Measurements from ENCODE around the gene RHBDF1. TPM values are rescaled to one million over a fixed set of nuclear protein-coding genes. Genes with fewer than 3 reads are reported as not detected.

Gene RHBDF1
- total and polyA plus RNA-seq, 2 experiments from 2014 or later, result 22.6 to 24.5 TPM

GRCh38 chr16:119295-119694, 46.9 kb upstream of the RHBDF1 start (continued):
- no peak for TF ChIP-seq REST (IDR thresholded peaks at IDR 0.05; ENCODE audit: unreplicated experiment)

- ATAC-seq (no peak), DNase-seq (ENCODE audit: low spot score) (no peak)
- H3K4me2 ChIP-seq, result no peak overlapping the region
- no peak overlapping the region for H3K27ac ChIP-seq (ENCODE audit: low read depth)
- H2AFZ ChIP-seq, result no peak overlapping the region
- no peaks in the 10 kb centered on the region for H3K9me3 Mint-ChIP-seq
- no peaks in the 10 kb centered on the region for H3K27me3 ChIP-seq (ENCODE audit: insufficient read depth)
- H3K36me3 Mint-ChIP-seq (ENCODE audit: low read depth), result peaks cover 20% of the 10 kb centered on the region; the same call in 2 of the 3 replicates
- H3K9me2 ChIP-seq (ENCODE audit: insufficient read depth), result no peaks in the 10 kb centered on the region
- no peaks in the 10 kb centered on the region for H3K4me1 ChIP-seq (ENCODE audit: insufficient read depth)
- no peak overlapping the region for H3K4me3 ChIP-seq
- no peaks in the 10 kb centered on the region for H3K79me2 ChIP-seq (replicated peaks; ENCODE audit: insufficient read depth)
- H3F3A ChIP-seq (replicated peaks; ENCODE audit: low read depth), result 0 out of 2 replicates have a peak, but pooled peaks cover 3% of the 10 kb centered on the region
- peaks cover 4% of the 10 kb centered on the region for H3K4me1 Mint-ChIP-seq
- no peak overlapping the region for H3K4me3 Mint-ChIP-seq
- H3K27ac Mint-ChIP-seq, result no peak overlapping the region
- peaks cover 10% of the 10 kb centered on the region for H4K20me1 ChIP-seq (replicated peaks; ENCODE audit: insufficient read depth)
- H3K36me3 ChIP-seq (ENCODE audit: insufficient read depth), result no peaks in the 10 kb centered on the region
- peaks cover 2% of the 10 kb centered on the region for H3K27me3 Mint-ChIP-seq (ENCODE audit: insufficient read depth, low read depth, poor library complexity)
- TF ChIP-seq EZH2phosphoT487 (IDR thresholded peaks at IDR 0.05; ENCODE audit: unreplicated experiment) (no peak), ZNF114 (CRISPR knock-in tag; IDR thresholded peaks at IDR 0.05) (no peak), EZH2 (IDR thresholded peaks at IDR 0.05; ENCODE audit: low read depth, unreplicated experiment) (no peak), CREB1 (CRISPR knock-in tag; IDR thresholded peaks at IDR 0.05; ENCODE audit: low read depth) (no peak), REST (IDR thresholded peaks at IDR 0.05; ENCODE audit: unreplicated experiment) (no peak), POLR2AphosphoS5 (IDR thresholded peaks at IDR 0.05; ENCODE audit: low read depth) (no peak), ZNF331 (CRISPR knock-in tag; IDR thresholded peaks at IDR 0.05; ENCODE audit: low read depth) (no peak), CTCF (conservative IDR thresholded peaks at IDR 0.05; ENCODE audit: low read depth in 2 of 2) (no peak), JUNB (IDR thresholded peaks at IDR 0.05; ENCODE audit: unreplicated experiment) (no peak), ETS1 (IDR thresholded peaks at IDR 0.05) (no peak), NANOG (IDR thresholded peaks at IDR 0.05; ENCODE audit: borderline replicate concordance) (no peak)
Measured at GRCh38 chr16:118857-119256, 46.4 kb upstream of the RHBDF1 start.

Measured in GM23338 (cell line).